BLaER1 (cell line): ENCODE results near the gene XRCC1.

ENCODE experiments used
- H3K27ac ChIP-seq: shearing (Covaris generic); formaldehyde crosslinking; 2 replicates; pipeline ENCODE4 v1.8.1; 2022
- H3K27me3 ChIP-seq: shearing (Covaris generic); formaldehyde crosslinking; 2 replicates; pipeline ENCODE4 v1.8.1; 2022
- H3K36me3 ChIP-seq: shearing (Covaris generic); formaldehyde crosslinking; 2 replicates; pipeline ENCODE4 v1.8.1; 2022
- H3K4me1 ChIP-seq: shearing (Covaris generic); formaldehyde crosslinking; 2 replicates; pipeline ENCODE4 v1.8.1; 2022
- H3K4me2 ChIP-seq: shearing (Covaris generic); formaldehyde crosslinking; 2 replicates; pipeline ENCODE4 v1.8.1; 2022
- H3K4me3 ChIP-seq: shearing (Covaris generic); formaldehyde crosslinking; 2 replicates; pipeline ENCODE4 v1.8.1; 2022
- H3K9ac ChIP-seq: shearing (Covaris generic); formaldehyde crosslinking; 2 replicates; pipeline ENCODE4 v1.8.1; 2022
- H3K9me3 ChIP-seq: shearing (Covaris generic); formaldehyde crosslinking; 2 replicates; pipeline ENCODE4 v1.8.1; 2022
- H4K20me1 ChIP-seq: shearing (Covaris generic); formaldehyde crosslinking; 2 replicates; pipeline ENCODE4 v1.8.1; 2022
- Cebpa-rat ChIP-seq: shearing (Covaris generic); IDR thresholded peaks from 2 replicates; pipeline ENCODE4 v1.8.1; 2022

The XRCC1 gene

DNA sequence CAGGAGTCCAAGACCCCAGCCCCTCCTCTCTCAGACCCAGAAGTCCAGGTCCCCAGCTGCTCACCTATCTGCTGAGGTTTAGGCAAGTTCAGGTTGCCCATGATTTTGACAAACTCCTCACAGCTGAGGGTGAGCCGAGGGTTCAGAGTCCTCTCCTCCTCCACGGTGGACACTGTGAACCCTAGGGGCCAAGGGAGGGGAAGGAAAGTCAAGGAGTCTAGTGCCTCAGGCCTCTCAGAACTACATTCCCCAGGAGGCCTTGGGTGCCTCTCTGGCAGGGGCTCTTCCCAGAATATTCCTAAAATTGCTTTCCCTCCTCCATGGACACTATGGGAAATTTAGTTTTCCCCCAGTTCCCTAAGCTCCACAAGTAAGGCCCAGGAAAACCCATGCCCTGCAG lies 67.4 kb downstream of the XRCC1 start:
- no peak overlapping the region for H3K4me3 ChIP-seq
- peaks cover 23% of the 10 kb centered on the region for H3K4me1 ChIP-seq
- H3K27me3 ChIP-seq: no peaks in the 10 kb centered on the region
- H3K9ac ChIP-seq: no peak overlapping the region
- H4K20me1 ChIP-seq: no peaks in the 10 kb centered on the region
- H3K9me3 ChIP-seq: no peaks in the 10 kb centered on the region
- TF ChIP-seq Cebpa-rat: no peak
- H3K4me2 ChIP-seq: no peak overlapping the region
- H3K27ac ChIP-seq: no peak overlapping the region
- peaks cover 52% of the 10 kb centered on the region for H3K36me3 ChIP-seq

DNA sequence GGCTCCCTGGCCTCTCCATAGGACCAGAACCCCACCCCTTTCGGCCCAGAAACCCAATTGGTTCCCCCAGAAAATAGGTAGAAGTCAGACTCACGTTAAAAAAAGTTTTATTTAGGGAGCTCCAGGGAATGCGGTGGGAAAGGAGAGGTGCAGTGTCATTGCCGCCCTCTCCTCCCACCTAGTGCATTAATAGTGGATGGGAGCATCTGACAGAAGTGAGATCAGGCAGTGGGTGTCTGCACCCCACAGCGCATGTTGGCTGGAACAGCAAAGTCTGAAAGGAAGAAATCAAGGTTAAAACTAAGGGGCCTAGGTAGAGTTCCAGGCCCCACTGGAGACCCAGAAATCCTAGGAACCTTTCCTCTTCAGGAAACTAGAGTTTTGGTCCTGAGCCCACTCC lies 68.7 kb downstream of the XRCC1 start:
- no peak overlapping the region for H3K27ac ChIP-seq
- 0 out of 2 replicates have a peak, but pooled peaks cover 4% of the 10 kb centered on the region for H4K20me1 ChIP-seq
- peaks cover 51% of the 10 kb centered on the region for H3K36me3 ChIP-seq
- H3K4me3 ChIP-seq: no peak overlapping the region
- H3K4me1 ChIP-seq: peaks cover 36% of the 10 kb centered on the region
- H3K4me2 ChIP-seq: no peak overlapping the region
- H3K9ac ChIP-seq: no peak overlapping the region
- no peaks in the 10 kb centered on the region for H3K9me3 ChIP-seq
- no peaks in the 10 kb centered on the region for H3K27me3 ChIP-seq
- no peak for TF ChIP-seq Cebpa-rat

DNA sequence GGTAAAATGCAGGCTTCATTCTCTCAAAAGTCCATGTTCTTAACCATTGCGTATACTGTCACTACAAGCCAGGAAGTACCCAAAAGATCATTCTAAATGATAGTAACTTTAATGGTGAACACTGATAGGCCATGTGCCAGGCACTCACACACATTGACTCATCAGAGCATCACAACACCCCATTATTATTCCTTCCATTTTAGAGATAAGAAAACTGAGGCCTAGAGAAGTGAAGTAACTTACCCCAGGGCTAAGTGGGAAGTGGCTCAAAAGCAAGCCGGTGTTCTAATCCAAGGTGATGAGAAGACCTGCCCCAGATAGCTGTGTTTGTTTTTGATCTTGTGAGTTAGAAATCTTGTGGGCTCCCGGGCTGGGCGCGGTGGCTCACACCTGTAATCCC lies 69.4 kb downstream of the XRCC1 start:
- H3K4me3 ChIP-seq: no peak overlapping the region
- no peak overlapping the region for H3K4me2 ChIP-seq
- no peak overlapping the region for H3K27ac ChIP-seq
- peaks cover 36% of the 10 kb centered on the region for H3K4me1 ChIP-seq
- peaks cover 47% of the 10 kb centered on the region for H3K36me3 ChIP-seq
- TF ChIP-seq Cebpa-rat: no peak
- H3K27me3 ChIP-seq: no peaks in the 10 kb centered on the region
- no peak overlapping the region for H3K9ac ChIP-seq
- H3K9me3 ChIP-seq: no peaks in the 10 kb centered on the region
- H4K20me1 ChIP-seq: 0 out of 2 replicates have a peak, but pooled peaks cover 5% of the 10 kb centered on the region

DNA sequence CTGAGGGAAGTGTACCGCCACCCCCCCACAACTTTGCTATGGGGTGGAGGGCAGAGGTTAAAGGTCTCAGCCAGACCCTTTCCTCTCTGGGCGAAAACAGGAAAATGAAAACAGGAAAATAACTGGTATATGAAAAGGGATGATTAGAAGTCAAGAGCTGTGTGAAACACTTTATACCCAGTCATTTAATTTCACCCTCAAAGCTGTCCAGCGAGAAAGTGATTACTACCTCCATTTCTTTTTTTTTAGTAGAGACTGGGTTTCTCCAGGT lies 70.2 kb downstream of the XRCC1 start:
- Histone ChIP-seq H3K4me2 (peak overlapping the region; percentile 96), H3K36me3 (peaks cover 39% of the 10 kb centered on the region), H3K27me3 (no peaks in the 10 kb centered on the region), H3K27ac (peak overlapping the region; percentile 82), H3K4me3 (peak overlapping the region; percentile 84; the same call in 1 of the 2 replicates), H3K9me3 (no peaks in the 10 kb centered on the region), H4K20me1 (0 out of 2 replicates have a peak, but pooled peaks cover 5% of the 10 kb centered on the region), H3K4me1 (peaks cover 36% of the 10 kb centered on the region), H3K9ac (peak overlapping the region; percentile 89)
- TF ChIP-seq Cebpa-rat: no peak

GRCh38 chr19:43504426-43505185 lies 70.7 kb downstream of the XRCC1 start, which contains the start of gene PHLDB3:
Gene PHLDB3 (minus strand): TSS chr19:43504746. CDS start chr19:43504118, 628 bp downstream.
- TF ChIP-seq Cebpa-rat: no peak
- Histone ChIP-seq H3K9ac (peak within 1 kb of the TSS; percentile 89), H3K4me3 (peak within 1 kb of the TSS; percentile 84), H3K4me1 (peaks cover 31% of the 10 kb centered on the region), H3K36me3 (peaks cover 34% of the 10 kb centered on the region), H3K27ac (peak within 1 kb of the TSS; percentile 82), H4K20me1 (0 out of 2 replicates have a peak, but pooled peaks cover 5% of the 10 kb centered on the region), H3K9me3 (no peaks in the 10 kb centered on the region), H3K27me3 (no peaks in the 10 kb centered on the region), H3K4me2 (peak within 1 kb of the TSS; percentile 96)

DNA sequence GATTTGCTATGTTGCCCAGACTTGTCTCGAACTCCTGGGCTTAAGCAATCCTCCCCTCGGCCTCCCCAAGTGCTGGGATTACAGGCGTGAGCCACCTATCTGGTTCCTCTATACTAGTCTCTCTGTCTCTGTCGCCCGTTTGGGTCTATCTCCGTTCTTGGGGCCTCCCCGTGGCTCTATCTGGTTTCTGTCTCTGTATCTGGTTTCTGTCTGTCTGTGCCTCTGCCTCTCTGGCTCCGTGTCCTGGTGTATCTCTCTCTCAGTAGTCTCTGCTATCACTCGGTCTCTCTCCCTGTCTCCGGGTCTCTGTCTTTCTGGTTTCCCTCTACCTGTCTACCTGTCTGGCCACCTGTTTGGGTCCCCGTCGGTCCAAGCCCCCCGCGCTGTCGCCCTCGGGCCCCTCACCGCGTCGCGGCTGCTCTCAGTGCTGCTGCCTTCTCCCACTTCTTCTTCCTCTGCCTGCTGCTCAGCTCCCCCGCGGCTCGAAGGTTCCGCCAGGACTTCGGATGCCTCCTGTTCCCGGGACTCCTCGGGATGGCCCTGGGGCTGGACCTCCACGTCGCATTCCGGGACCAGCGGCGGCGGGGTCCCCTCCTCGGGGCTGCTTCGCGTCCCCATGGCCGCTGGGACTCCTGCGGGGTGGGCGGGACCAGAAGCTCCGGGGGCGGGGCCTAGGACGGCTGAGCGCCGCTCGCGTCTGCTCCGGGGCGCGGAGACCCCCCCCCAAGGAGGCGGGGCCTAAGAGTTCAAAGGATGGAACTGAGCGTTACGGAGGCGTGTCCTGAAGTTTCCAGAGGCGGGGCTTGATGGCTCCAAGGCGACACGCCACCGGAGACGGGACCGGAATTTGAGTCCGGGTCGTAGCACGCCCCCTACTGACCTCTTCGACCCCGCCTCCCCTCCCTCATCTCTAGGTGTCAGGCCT lies 71.6 kb downstream of the XRCC1 start:
- peak overlapping the region; percentile 84 for H3K4me3 ChIP-seq
- peak overlapping the region; percentile 89 for H3K9ac ChIP-seq
- H3K27me3 ChIP-seq: no peaks in the 10 kb centered on the region
- peak overlapping the region; percentile 96 for H3K4me2 ChIP-seq
- TF ChIP-seq Cebpa-rat: no peak
- H4K20me1 ChIP-seq: 0 out of 2 replicates have a peak, but pooled peaks cover 5% of the 10 kb centered on the region
- no peaks in the 10 kb centered on the region for H3K9me3 ChIP-seq
- H3K36me3 ChIP-seq: peaks cover 28% of the 10 kb centered on the region
- H3K4me1 ChIP-seq: peaks cover 31% of the 10 kb centered on the region
- peak overlapping the region; percentile 82 for H3K27ac ChIP-seq

GRCh38 chr19:43502419-43502976 lies 72.8 kb downstream of the XRCC1 start:
- H3K36me3 ChIP-seq: peaks cover 22% of the 10 kb centered on the region
- peaks cover 31% of the 10 kb centered on the region for H3K4me1 ChIP-seq
- no peak overlapping the region for H3K27ac ChIP-seq
- no peak overlapping the region for H3K4me3 ChIP-seq
- 0 out of 2 replicates have a peak, but pooled peaks cover 5% of the 10 kb centered on the region for H4K20me1 ChIP-seq
- H3K9me3 ChIP-seq: no peaks in the 10 kb centered on the region
- H3K27me3 ChIP-seq: no peaks in the 10 kb centered on the region
- H3K4me2 ChIP-seq: peak overlapping the region; percentile 96
- H3K9ac ChIP-seq: peak overlapping the region; percentile 89; the same call in 1 of the 2 replicates
- TF ChIP-seq Cebpa-rat: no peak

DNA sequence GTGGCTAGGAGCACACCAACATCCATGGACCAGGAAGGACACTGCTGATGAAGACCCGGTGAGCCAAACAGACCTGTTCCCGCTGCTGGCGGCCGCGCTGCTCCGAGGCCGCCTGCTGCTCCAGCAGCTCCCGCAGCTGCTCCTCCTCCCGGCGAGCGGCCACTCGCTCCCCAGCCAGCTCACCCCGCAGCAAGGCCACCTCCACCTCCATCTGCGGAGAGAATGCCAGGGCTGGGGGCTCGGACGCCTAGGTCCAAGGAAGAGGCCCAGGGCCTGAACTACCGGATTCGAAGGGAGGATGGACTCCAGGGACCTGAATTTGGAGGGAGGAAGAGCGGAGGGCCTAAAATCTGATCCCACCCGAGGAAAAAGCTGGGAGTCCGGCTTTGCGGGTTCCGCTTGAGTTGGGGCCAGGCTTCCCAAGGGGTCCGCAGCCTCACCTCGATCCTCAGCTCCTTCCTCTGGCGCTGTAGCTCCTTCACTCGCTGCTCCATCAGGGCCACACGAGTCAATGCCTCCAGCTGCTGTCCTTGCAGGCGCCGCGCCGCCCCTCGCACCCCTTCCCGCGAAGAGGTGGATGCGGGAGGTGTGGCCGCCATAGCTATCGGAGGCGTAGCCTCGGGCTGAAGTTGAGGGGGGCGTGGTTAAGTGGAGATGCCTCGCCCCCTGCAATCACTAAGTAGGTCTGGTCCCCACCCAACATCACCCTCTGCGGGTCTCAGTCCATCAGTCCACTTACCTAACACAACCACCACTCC lies 73.5 kb downstream of the XRCC1 start:
- Histone ChIP-seq H3K9ac (no peak overlapping the region), H3K4me2 (no peak overlapping the region), H3K36me3 (peaks cover 29% of the 10 kb centered on the region), H3K27ac (no peak overlapping the region), H3K27me3 (no peaks in the 10 kb centered on the region), H3K4me1 (peaks cover 31% of the 10 kb centered on the region), H3K4me3 (no peak overlapping the region), H3K9me3 (no peaks in the 10 kb centered on the region), H4K20me1 (0 out of 2 replicates have a peak, but pooled peaks cover 5% of the 10 kb centered on the region)
- TF ChIP-seq Cebpa-rat: no peak

- no peak for TF ChIP-seq Cebpa-rat
- H3K9ac ChIP-seq: no peak overlapping the region
- no peaks in the 10 kb centered on the region for H3K9me3 ChIP-seq
- H3K27me3 ChIP-seq: no peaks in the 10 kb centered on the region
- H3K27ac ChIP-seq: no peak overlapping the region
- peaks cover 47% of the 10 kb centered on the region for H3K36me3 ChIP-seq
- H3K4me3 ChIP-seq: no peak overlapping the region
- no peak overlapping the region for H3K4me2 ChIP-seq
- 0 out of 2 replicates have a peak, but pooled peaks cover 5% of the 10 kb centered on the region for H4K20me1 ChIP-seq
- peaks cover 20% of the 10 kb centered on the region for H3K4me1 ChIP-seq
Measured at GRCh38 chr19:43499042-43499441, 76.3 kb downstream of the XRCC1 start.
